ENCODE results near the gene HDAC8. TPM values are rescaled to one million over a fixed set of nuclear protein-coding genes. Genes with fewer than 3 reads are reported as not detected.

The HDAC8 gene
- total RNA-seq, 2 experiments from 2014 or later, result 5.8 to 6.8 TPM

- Histone ChIP-seq H3K4me3 (ENCODE audit: low read length) (no peak overlapping the region), H3K36me3 (ENCODE audit: insufficient read depth, low read length) (no peaks in the 10 kb centered on the region), H3K27ac (ENCODE audit: low read depth in 1 of 2, low read length in 2 of 2) (no peak overlapping the region), H3K27me3 (ENCODE audit: control insufficient read depth in 1 of 2, insufficient read depth in 2 of 2, low read length in 2 of 2) (no peaks in the 10 kb centered on the region), H3K9me3 (ENCODE audit: control insufficient read depth in 1 of 2, insufficient read depth in 1 of 2, low read length in 2 of 2) (no peaks in the 10 kb centered on the region), H3K4me1 (ENCODE audit: insufficient read depth, low read length) (no peaks in the 10 kb centered on the region)
- ChIA-PET CTCF (no interaction called here), POLR2A (no interaction called here)
- H3K36me3 Mint-ChIP-seq (ENCODE audit: low read depth), result peaks cover 12% of the 10 kb centered on the region
- TF ChIP-seq, protein P1, sequence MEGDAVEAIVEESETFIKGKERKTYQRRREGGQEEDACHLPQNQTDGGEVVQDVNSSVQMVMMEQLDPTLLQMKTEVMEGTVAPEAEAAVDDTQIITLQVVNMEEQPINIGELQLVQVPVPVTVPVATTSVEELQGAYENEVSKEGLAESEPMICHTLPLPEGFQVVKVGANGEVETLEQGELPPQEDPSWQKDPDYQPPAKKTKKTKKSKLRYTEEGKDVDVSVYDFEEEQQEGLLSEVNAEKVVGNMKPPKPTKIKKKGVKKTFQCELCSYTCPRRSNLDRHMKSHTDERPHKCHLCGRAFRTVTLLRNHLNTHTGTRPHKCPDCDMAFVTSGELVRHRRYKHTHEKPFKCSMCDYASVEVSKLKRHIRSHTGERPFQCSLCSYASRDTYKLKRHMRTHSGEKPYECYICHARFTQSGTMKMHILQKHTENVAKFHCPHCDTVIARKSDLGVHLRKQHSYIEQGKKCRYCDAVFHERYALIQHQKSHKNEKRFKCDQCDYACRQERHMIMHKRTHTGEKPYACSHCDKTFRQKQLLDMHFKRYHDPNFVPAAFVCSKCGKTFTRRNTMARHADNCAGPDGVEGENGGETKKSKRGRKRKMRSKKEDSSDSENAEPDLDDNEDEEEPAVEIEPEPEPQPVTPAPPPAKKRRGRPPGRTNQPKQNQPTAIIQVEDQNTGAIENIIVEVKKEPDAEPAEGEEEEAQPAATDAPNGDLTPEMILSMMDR (IDR thresholded peaks at IDR 0.05), result no peak
- no peaks in the 10 kb centered on the region for H3K9me3 Mint-ChIP-seq
- H3K27ac Mint-ChIP-seq, result no peak overlapping the region
- H3K4me3 Mint-ChIP-seq, result no peak overlapping the region
- intact Hi-C loops (cut with DNase I, micrococcal nuclease), result no loop called here
- DNase-seq (no peak), ATAC-seq (ENCODE audit: poor library complexity) (no peak)
- no peaks in the 10 kb centered on the region for H3K4me1 Mint-ChIP-seq (ENCODE audit: low read depth)
- no peaks in the 10 kb centered on the region for H3K27me3 Mint-ChIP-seq
Measured at GRCh38 chrX:72365126-72365525, 207.5 kb downstream of the HDAC8 start.

DNA sequence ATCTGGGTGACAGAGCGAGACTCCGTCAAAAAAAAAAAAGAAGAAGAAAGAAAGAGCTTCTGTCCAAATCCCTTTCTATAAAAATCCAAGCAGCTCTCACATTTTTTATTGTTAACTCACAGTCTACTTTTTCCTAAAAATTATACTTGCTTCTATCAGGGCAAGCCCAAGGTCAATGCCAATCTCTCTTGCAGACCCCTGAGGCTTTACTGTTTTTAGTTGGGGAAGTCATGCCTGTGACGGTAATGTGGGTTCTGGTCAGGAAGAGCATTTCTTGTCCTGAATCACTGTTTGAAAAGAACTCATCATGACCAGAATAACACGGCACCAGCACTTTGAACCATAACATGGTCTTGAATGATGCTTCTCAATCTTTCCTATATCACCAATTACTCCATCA lies 212.3 kb downstream of the HDAC8 start:
- intact Hi-C loops (cut with DNase I, micrococcal nuclease), result no loop called here
- Histone ChIP-seq H3K36me3 (ENCODE audit: insufficient read depth, low read length) (no peaks in the 10 kb centered on the region), H3K9me3 (ENCODE audit: control insufficient read depth in 1 of 2, insufficient read depth in 1 of 2, low read length in 2 of 2) (no peaks in the 10 kb centered on the region), H3K27me3 (ENCODE audit: control insufficient read depth in 1 of 2, insufficient read depth in 2 of 2, low read length in 2 of 2) (no peaks in the 10 kb centered on the region), H3K4me3 (ENCODE audit: low read length) (no peak overlapping the region), H3K27ac (ENCODE audit: low read depth in 1 of 2, low read length in 2 of 2) (no peak overlapping the region), H3K4me1 (ENCODE audit: insufficient read depth, low read length) (no peaks in the 10 kb centered on the region)
- no peaks in the 10 kb centered on the region for H3K4me1 Mint-ChIP-seq (ENCODE audit: low read depth)
- H3K27me3 Mint-ChIP-seq, result no peaks in the 10 kb centered on the region
- DNase-seq (no peak), ATAC-seq (ENCODE audit: poor library complexity) (no peak)
- ChIA-PET CTCF (no interaction called here), POLR2A (no interaction called here)
- TF ChIP-seq, protein P1 (IDR thresholded peaks at IDR 0.05), result no peak
- no peaks in the 10 kb centered on the region for H3K9me3 Mint-ChIP-seq
- H3K27ac Mint-ChIP-seq, result no peak overlapping the region
- peaks cover 12% of the 10 kb centered on the region for H3K36me3 Mint-ChIP-seq (ENCODE audit: low read depth)
- H3K4me3 Mint-ChIP-seq, result no peak overlapping the region

DNA sequence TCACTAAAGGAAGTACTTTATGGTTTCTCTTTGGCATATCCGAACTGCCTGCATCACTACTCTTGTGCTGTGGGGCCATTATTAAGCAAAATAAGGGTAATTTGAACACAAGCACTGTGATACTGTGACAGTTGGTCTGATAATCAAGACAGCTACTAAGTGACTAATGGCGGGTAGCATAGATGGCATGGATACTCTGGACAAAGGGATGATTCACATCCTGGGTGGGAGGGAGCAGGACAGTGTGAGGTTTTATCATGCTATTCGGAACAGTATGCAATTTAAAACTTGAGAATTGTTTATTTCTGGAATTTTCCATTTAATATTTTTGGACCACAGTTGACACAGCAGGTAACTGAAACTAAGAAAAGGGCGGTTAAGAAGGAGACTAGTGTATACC lies 214.3 kb downstream of the HDAC8 start:
- ChIA-PET POLR2A (no interaction called here), CTCF (no interaction called here)
- TF ChIP-seq, protein P1 (IDR thresholded peaks at IDR 0.05), result no peak
- Mint-ChIP-seq H3K4me3 (no peak overlapping the region), H3K36me3 (ENCODE audit: low read depth) (peaks cover 7% of the 10 kb centered on the region), H3K27ac (no peak overlapping the region), H3K9me3 (no peaks in the 10 kb centered on the region), H3K4me1 (ENCODE audit: low read depth) (no peaks in the 10 kb centered on the region), H3K27me3 (no peaks in the 10 kb centered on the region)
- Histone ChIP-seq H3K27me3 (ENCODE audit: control insufficient read depth in 1 of 2, insufficient read depth in 2 of 2, low read length in 2 of 2) (no peaks in the 10 kb centered on the region), H3K27ac (ENCODE audit: low read depth in 1 of 2, low read length in 2 of 2) (no peak overlapping the region), H3K4me3 (ENCODE audit: low read length) (no peak overlapping the region), H3K9me3 (ENCODE audit: control insufficient read depth in 1 of 2, insufficient read depth in 1 of 2, low read length in 2 of 2) (no peaks in the 10 kb centered on the region), H3K36me3 (ENCODE audit: insufficient read depth, low read length) (no peaks in the 10 kb centered on the region), H3K4me1 (ENCODE audit: insufficient read depth, low read length) (no peaks in the 10 kb centered on the region)
- ATAC-seq (ENCODE audit: poor library complexity) (no peak), DNase-seq (no peak)
- intact Hi-C loops (cut with DNase I, micrococcal nuclease), result no loop called here

Measured in CD4-positive, alpha-beta T cell (primary cell).